ENCODE measurements around the gene SLC51A.

SLC51A gene

GRCh38 chr3:196251918-196252317 is 35.6 kb downstream of the SLC51A start:
- no peak for DNase-seq (ENCODE audit: low read depth)
- no peak for TF ChIP-seq CTCF (conservative IDR thresholded peaks at IDR 0.05; ENCODE audit: low read length)
- H3K4me3 ChIP-seq (ENCODE audit: low read length), result no peak overlapping the region

GRCh38 chr3:196254376-196255283 is 38.3 kb downstream of the SLC51A start:
- DNase-seq (ENCODE audit: low read depth), result no peak
- no peak for TF ChIP-seq CTCF (conservative IDR thresholded peaks at IDR 0.05; ENCODE audit: low read length)
- no peak overlapping the region for H3K4me3 ChIP-seq (ENCODE audit: low read length)

GRCh38 chr3:196255776-196256175 is 39.4 kb downstream of the SLC51A start:
- TF ChIP-seq CTCF (conservative IDR thresholded peaks at IDR 0.05; ENCODE audit: low read length), result no peak

GRCh38 chr3:196260784-196261183 is 44.5 kb downstream of the SLC51A start:
- no peak for DNase-seq (ENCODE audit: low read depth)
- no peak for TF ChIP-seq CTCF (conservative IDR thresholded peaks at IDR 0.05; ENCODE audit: low read length)

More at GRCh38 chr3:196255776-196256175, 39.4 kb downstream of the SLC51A start:
- DNase-seq (ENCODE audit: low read depth), result no peak
- no peak overlapping the region for H3K4me3 ChIP-seq (ENCODE audit: low read length)

GRCh38 chr3:196263819-196264218 is 47.5 kb downstream of the SLC51A start:
- H3K4me3 ChIP-seq (ENCODE audit: low read length), result no peak overlapping the region
- no peak for DNase-seq (ENCODE audit: low read depth)
- TF ChIP-seq CTCF (conservative IDR thresholded peaks at IDR 0.05; ENCODE audit: low read length), result no peak

More at GRCh38 chr3:196260784-196261183, 44.5 kb downstream of the SLC51A start:
- H3K4me3 ChIP-seq (ENCODE audit: low read length), result no peak overlapping the region

GRCh38 chr3:196268284-196269163 is 52.2 kb downstream of the SLC51A start:
- no peak for TF ChIP-seq CTCF (conservative IDR thresholded peaks at IDR 0.05; ENCODE audit: low read length)
- H3K4me3 ChIP-seq (ENCODE audit: low read length), result no peak overlapping the region
- peak; percentile 74 for DNase-seq (ENCODE audit: low read depth)

Data from AG10803 (cell line).